ENCODE results near the gene ATP9A.

The ATP9A gene

DNA sequence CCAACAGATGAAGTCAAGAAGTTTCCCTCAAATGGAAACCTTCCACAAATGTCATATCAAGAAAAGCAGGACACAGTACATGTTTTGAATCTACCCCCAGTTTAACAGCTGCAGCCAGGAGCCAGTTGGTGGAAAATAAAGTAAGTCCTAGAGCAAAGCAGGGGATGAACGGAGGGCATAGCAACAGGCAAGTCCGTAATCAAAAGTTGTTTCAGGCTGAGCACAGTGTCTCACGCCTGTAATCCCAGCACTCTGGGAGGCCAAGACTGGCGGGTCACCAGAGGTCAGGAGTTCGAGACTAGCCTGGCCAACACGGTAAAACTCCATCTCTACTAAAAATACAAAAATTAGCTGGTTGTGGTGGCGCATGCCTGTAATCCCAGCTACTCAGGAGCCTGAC, 36.6 kb upstream of the ATP9A start:
- H2AFZ ChIP-seq (ENCODE audit: low read depth) = no peak overlapping the region
- H4K20me1 ChIP-seq (ENCODE audit: insufficient read depth) = no peaks in the 10 kb centered on the region
- no peaks in the 10 kb centered on the region for H3K27me3 ChIP-seq (ENCODE audit: insufficient read depth, low read depth)
- no peak for TF ChIP-seq CTCF (conservative IDR thresholded peaks at IDR 0.05; ENCODE audit: low read depth, low read length)
- no peak overlapping the region for H3K27ac ChIP-seq
- no peaks in the 10 kb centered on the region for H3K79me2 ChIP-seq (ENCODE audit: insufficient read depth, low read depth)
- H3K4me1 ChIP-seq (ENCODE audit: low read depth, poor library complexity, severe bottlenecking) = no peaks in the 10 kb centered on the region
- H3K4me3 ChIP-seq (IDR thresholded peaks at IDR 0.05; ENCODE audit: insufficient read depth, low read depth, low read length) = no peak overlapping the region
- H3K4me2 ChIP-seq = no peak overlapping the region
- H3K9ac ChIP-seq = no peak overlapping the region
- no peaks in the 10 kb centered on the region for H3K36me3 ChIP-seq (ENCODE audit: insufficient read depth)

GRCh38 chr20:51803148-51803854, 35.1 kb upstream of the ATP9A start:
- Histone ChIP-seq H3K4me3 (IDR thresholded peaks at IDR 0.05; ENCODE audit: insufficient read depth, low read depth, low read length) (no peak overlapping the region), H3K27ac (no peak overlapping the region), H3K4me1 (ENCODE audit: low read depth, poor library complexity, severe bottlenecking) (no peaks in the 10 kb centered on the region), H3K4me2 (no peak overlapping the region), H2AFZ (ENCODE audit: low read depth) (no peak overlapping the region), H4K20me1 (ENCODE audit: insufficient read depth) (no peaks in the 10 kb centered on the region), H3K36me3 (ENCODE audit: insufficient read depth) (no peaks in the 10 kb centered on the region), H3K79me2 (ENCODE audit: insufficient read depth, low read depth) (no peaks in the 10 kb centered on the region), H3K9ac (no peak overlapping the region), H3K27me3 (ENCODE audit: insufficient read depth, low read depth) (no peaks in the 10 kb centered on the region)
- TF ChIP-seq CTCF (conservative IDR thresholded peaks at IDR 0.05; ENCODE audit: low read depth, low read length) = no peak

GRCh38 chr20:51802170-51802751, 34.1 kb upstream of the ATP9A start, which contains the start of gene SALL4:
TSS of gene SALL4 (minus strand) at chr20:51802521. CDS start at chr20:51802408, 113 bp downstream.
- Histone ChIP-seq H2AFZ (ENCODE audit: low read depth) (no peak within 1 kb of the TSS; the same call in 1 of the 2 replicates), H3K4me2 (no peak within 1 kb of the TSS)

DNA sequence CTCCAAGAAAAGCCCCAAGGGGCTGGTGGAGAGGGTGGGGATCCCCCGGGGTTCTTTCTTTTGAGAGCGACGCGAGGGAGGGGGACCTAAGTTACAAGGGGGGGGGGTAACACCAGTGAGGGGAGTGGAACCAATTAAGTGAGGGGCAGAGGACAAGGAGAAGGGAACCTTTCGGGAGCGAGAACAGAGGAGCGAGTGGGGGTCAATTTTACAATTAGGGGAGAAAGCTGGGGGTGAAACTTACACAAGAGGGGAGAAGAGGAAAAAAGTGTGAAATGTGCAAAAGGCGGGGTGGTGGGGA, 33.6 kb upstream of the ATP9A start:
- Histone ChIP-seq H3K36me3 (ENCODE audit: insufficient read depth) (no peaks in the 10 kb centered on the region), H3K27me3 (ENCODE audit: insufficient read depth, low read depth) (no peaks in the 10 kb centered on the region), H3K4me1 (ENCODE audit: low read depth, poor library complexity, severe bottlenecking) (no peaks in the 10 kb centered on the region), H3K79me2 (ENCODE audit: insufficient read depth, low read depth) (no peaks in the 10 kb centered on the region), H2AFZ (ENCODE audit: low read depth) (no peak overlapping the region), H3K9ac (no peak overlapping the region), H3K4me2 (no peak overlapping the region), H4K20me1 (ENCODE audit: insufficient read depth) (no peaks in the 10 kb centered on the region), H3K4me3 (IDR thresholded peaks at IDR 0.05; ENCODE audit: insufficient read depth, low read depth, low read length) (no peak overlapping the region), H3K27ac (no peak overlapping the region)
- no peak for TF ChIP-seq CTCF (conservative IDR thresholded peaks at IDR 0.05; ENCODE audit: low read depth, low read length)

More at GRCh38 chr20:51802170-51802751, 34.1 kb upstream of the ATP9A start, which contains the start of gene SALL4:
- Histone ChIP-seq H4K20me1 (ENCODE audit: insufficient read depth) (no peaks in the 10 kb centered on the region), H3K27ac (no peak within 1 kb of the TSS), H3K4me1 (ENCODE audit: low read depth, poor library complexity, severe bottlenecking) (no peaks in the 10 kb centered on the region), H3K27me3 (ENCODE audit: insufficient read depth, low read depth) (no peaks in the 10 kb centered on the region), H3K36me3 (ENCODE audit: insufficient read depth) (no peaks in the 10 kb centered on the region), H3K9ac (no peak within 1 kb of the TSS), H3K4me3 (IDR thresholded peaks at IDR 0.05; ENCODE audit: insufficient read depth, low read depth, low read length) (no peak within 1 kb of the TSS), H3K79me2 (ENCODE audit: insufficient read depth, low read depth) (no peaks in the 10 kb centered on the region)
- no peak for TF ChIP-seq CTCF (conservative IDR thresholded peaks at IDR 0.05; ENCODE audit: low read depth, low read length)

Data from KMS-11 (cell line).